GM23248 (cell line): ENCODE results near the gene TPCN1.

Source experiments
- EZH2 ChIP-seq: fragments of 200-600 bp; sonication (generic); IDR thresholded peaks from 2 replicates; pipeline ENCODE4 v1.6.1; 2018; ENCODE audit warnings: antibody characterized with exemption, mild to moderate bottlenecking; ENCODE audit not compliant: insufficient read depth, poor library complexity, severe bottlenecking
- EZH2phosphoT487 ChIP-seq: fragments of 200-600 bp; sonication (generic); IDR thresholded peaks from 2 replicates; pipeline ENCODE4 v1.6.1; 2018; ENCODE audit warnings: antibody characterized with exemption, moderate library complexity, mild to moderate bottlenecking, low read depth; ENCODE audit not compliant: insufficient read depth

GRCh38 chr12:113237748-113238147, 16.5 kb downstream of the TPCN1 start:
- no peak for TF ChIP-seq EZH2
- no peak for TF ChIP-seq EZH2phosphoT487
